ENCODE data around the gene KRTAP10-2. TPM values are rescaled to one million over a fixed set of nuclear protein-coding genes. Genes with fewer than 3 reads are reported as not detected.
"Not testable (repeated sequence)": the region's sequence is repeated elsewhere in the genome, so short reads cannot be mapped to it uniquely, and the experiment has no call there.

Gene KRTAP10-2
- total and polyA plus RNA-seq, 7 donors, result not detected

- 50 to 82% methylated on average over 10 of the region's 10 CpGs for WGBS, 2 donors
- H3K27ac ChIP-seq, result no peak overlapping the region
- H3K4me3 ChIP-seq, result no peak overlapping the region
- peaks cover 0 to 14% (median 0%) of the 10 kb centered on the region in 3 donors for H3K27me3 ChIP-seq
- H3K4me1 ChIP-seq, result no peaks in the 10 kb centered on the region
- H3K36me3 ChIP-seq, result no peaks in the 10 kb centered on the region
- DNase-seq, result no peak
- TF ChIP-seq POLR2AphosphoS5 (IDR thresholded peaks at IDR 0.05) (no peak), EP300 (IDR thresholded peaks at IDR 0.05) (no peak), POLR2A (IDR thresholded peaks at IDR 0.05) (no peak), CTCF (IDR thresholded peaks at IDR 0.05) (no peak)
- intact Hi-C loops (cut with DNase I), result no loop called here
- peaks cover 0 to 9% (median 2%) of the 10 kb centered on the region in 4 donors for H3K9me3 ChIP-seq
These were observed 24.7 kb upstream of the KRTAP10-2 start for GRCh38 chr21:44576025-44576420.

GRCh38 chr21:44575307-44576024, 24.2 kb upstream of the KRTAP10-2 start:
- WGBS, 2 donors, result 86 to 89% methylated on average over 20 of the region's 20 CpGs
- H3K4me1 ChIP-seq, result no peaks in the 10 kb centered on the region
- TF ChIP-seq CTCF (IDR thresholded peaks at IDR 0.05) (no peak), EP300 (IDR thresholded peaks at IDR 0.05) (no peak), POLR2A (IDR thresholded peaks at IDR 0.05) (no peak), POLR2AphosphoS5 (IDR thresholded peaks at IDR 0.05) (no peak)
- peaks cover 0 to 6% (median 2%) of the 10 kb centered on the region in 4 donors for H3K9me3 ChIP-seq
- peaks cover 0 to 14% (median 0%) of the 10 kb centered on the region in 3 donors for H3K27me3 ChIP-seq
- H3K4me3 ChIP-seq, result no peak overlapping the region
- H3K36me3 ChIP-seq, result no peaks in the 10 kb centered on the region
- H3K27ac ChIP-seq, result no peak overlapping the region
- intact Hi-C loops (cut with DNase I), result no loop called here
- DNase-seq, result no peak

- Histone ChIP-seq H3K36me3 (no peaks in the 10 kb centered on the region), H3K9me3 (peaks cover 0 to 3% (median 2%) of the 10 kb centered on the region in 4 donors), H3K4me1 (no peaks in the 10 kb centered on the region), H3K27ac (no peak overlapping the region), H3K27me3 (peaks cover 0 to 14% (median 0%) of the 10 kb centered on the region in 3 donors), H3K4me3 (no peak overlapping the region)
- TF ChIP-seq EP300 (IDR thresholded peaks at IDR 0.05) (no peak), CTCF (IDR thresholded peaks at IDR 0.05) (no peak), POLR2AphosphoS5 (IDR thresholded peaks at IDR 0.05) (no peak), POLR2A (IDR thresholded peaks at IDR 0.05) (no peak)
- no peak for DNase-seq
- 10 to 37% methylated on average over 21 of the region's 21 CpGs for WGBS, 2 donors
- intact Hi-C loops (cut with DNase I), result no loop called here
These were observed 23.4 kb upstream of the KRTAP10-2 start for GRCh38 chr21:44574457-44575306.

- H3K27ac ChIP-seq; H3K4me3 ChIP-seq; H3K36me3 ChIP-seq; DNase-seq; H3K4me1 ChIP-seq; H3K9me3 ChIP-seq; intact Hi-C loops (cut with DNase I): not testable (repeated sequence)
- H3K27me3 ChIP-seq, result peaks cover 0 to 14% (median 0%) of the 10 kb centered on the region in 3 donors
- WGBS, 2 donors, result 35 to 69% methylated on average over 22 of the region's 25 CpGs
These were observed 22.5 kb upstream of the KRTAP10-2 start, which contains the start of gene KRTAP10-4 for GRCh38 chr21:44573630-44574456. TSS of gene KRTAP10-4 (plus strand) at chr21:44573729. CDS start at chr21:44573759, 30 bp downstream.

Measured in sigmoid colon (tissue), 7 donors.